ENCODE results near the gene ANKRD62. TPM values are rescaled to one million over a fixed set of nuclear protein-coding genes. Genes with fewer than 3 reads are reported as not detected.

The ANKRD62 gene
- total and polyA plus RNA-seq, 2 donors from 2014 or later = not detected

DNA sequence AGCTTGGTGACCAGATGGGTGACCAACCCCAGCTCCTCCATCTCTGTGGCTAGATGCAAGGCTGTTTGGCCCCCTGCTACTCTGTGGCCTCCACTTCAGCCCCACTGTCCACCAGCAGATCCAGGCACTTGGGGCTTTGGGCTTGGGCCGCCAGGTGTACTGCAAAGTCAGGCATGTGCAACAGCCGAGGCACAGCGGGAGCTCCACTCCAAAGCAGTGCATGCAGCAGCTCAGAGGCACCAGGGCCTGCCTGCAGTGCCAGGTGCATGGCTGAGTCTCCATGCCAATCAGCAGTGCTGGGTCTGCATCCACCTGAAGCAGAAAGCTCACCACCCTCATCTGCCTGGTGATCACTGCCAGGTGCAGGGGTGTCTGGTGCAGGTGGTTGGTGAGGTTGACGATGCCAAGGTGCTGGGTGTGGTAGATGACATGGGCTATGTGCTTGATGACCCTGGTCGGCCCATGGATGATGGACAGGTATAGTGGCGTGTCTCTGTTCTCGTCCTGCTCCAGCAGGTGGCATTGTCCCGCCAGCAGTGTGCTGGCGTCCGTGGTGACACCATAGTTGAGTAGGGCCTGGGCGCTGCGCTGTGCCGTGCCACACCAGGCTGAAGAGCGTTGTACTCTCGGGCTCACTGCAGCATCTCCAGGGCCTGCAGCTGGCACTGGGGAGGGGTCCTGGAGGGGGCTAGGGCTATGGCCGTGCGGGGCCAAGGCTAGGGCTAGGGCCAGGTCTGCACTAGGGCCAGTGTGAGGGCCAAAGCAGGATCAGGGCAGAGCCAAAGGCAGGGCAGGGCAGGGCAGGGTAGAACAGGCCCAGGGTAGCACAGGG lies 1.0 kb upstream of the ANKRD62 start:
- Histone ChIP-seq H3K27ac (ENCODE audit: low read depth in 2 of 2, low read length in 2 of 2) (no peak overlapping the region), H3K9me3 (ENCODE audit: control insufficient read depth in 2 of 3, insufficient read depth in 1 of 3, low read length in 3 of 3) (no peaks in the 10 kb centered on the region), H3K4me3 (ENCODE audit: low read length in 3 of 3) (no peak overlapping the region), H3K4me1 (ENCODE audit: control insufficient read depth in 2 of 3, insufficient read depth in 2 of 3, low read depth in 1 of 3, low read length in 3 of 3) (no peaks in the 10 kb centered on the region), H3K9ac (ENCODE audit: low read length in 3 of 3) (no peak overlapping the region), H3K27me3 (ENCODE audit: control insufficient read depth, insufficient read depth, low read length) (no peaks in the 10 kb centered on the region), H3K36me3 (ENCODE audit: control insufficient read depth in 2 of 3, insufficient read depth in 3 of 3, low read length in 3 of 3) (no peaks in the 10 kb centered on the region)
- DNase-seq = peak in 3 of 5 donors; percentile 5 to 45 (median 14)
- TF ChIP-seq CTCF (IDR thresholded peaks at IDR 0.05; ENCODE audit: borderline replicate concordance, extremely low read depth, insufficient read depth) = no peak
- intact Hi-C loops (cut with DNase I) = no loop called here
- no peak for FAIRE-seq

GRCh38 chr18:12098374-12098773 lies 4.7 kb downstream of the ANKRD62 start:
- no peak overlapping the region for H3K27ac ChIP-seq (ENCODE audit: low read depth in 2 of 2, low read length in 2 of 2)
- intact Hi-C loops (cut with DNase I) = no loop called here
- FAIRE-seq (no peak), DNase-seq (no peak)
- no peaks in the 10 kb centered on the region for H3K27me3 ChIP-seq (ENCODE audit: control insufficient read depth, insufficient read depth, low read length)
- no peaks in the 10 kb centered on the region for H3K9me3 ChIP-seq (ENCODE audit: control insufficient read depth in 2 of 3, insufficient read depth in 1 of 3, low read length in 3 of 3)
- no peak overlapping the region for H3K4me3 ChIP-seq (ENCODE audit: low read length in 3 of 3)
- H3K9ac ChIP-seq (ENCODE audit: low read length in 3 of 3) = no peak overlapping the region
- no peak for TF ChIP-seq CTCF (IDR thresholded peaks at IDR 0.05; ENCODE audit: borderline replicate concordance, extremely low read depth, insufficient read depth)
- H3K36me3 ChIP-seq (ENCODE audit: control insufficient read depth in 2 of 3, insufficient read depth in 3 of 3, low read length in 3 of 3) = no peaks in the 10 kb centered on the region
- H3K4me1 ChIP-seq (ENCODE audit: control insufficient read depth in 2 of 3, insufficient read depth in 2 of 3, low read depth in 1 of 3, low read length in 3 of 3) = no peaks in the 10 kb centered on the region

GRCh38 chr18:12099160-12099559 lies 5.5 kb downstream of the ANKRD62 start:
- no peak overlapping the region for H3K4me3 ChIP-seq (ENCODE audit: low read length in 3 of 3)
- no peaks in the 10 kb centered on the region for H3K4me1 ChIP-seq (ENCODE audit: control insufficient read depth in 2 of 3, insufficient read depth in 2 of 3, low read depth in 1 of 3, low read length in 3 of 3)
- no peak overlapping the region for H3K9ac ChIP-seq (ENCODE audit: low read length in 3 of 3)
- no peak overlapping the region for H3K27ac ChIP-seq (ENCODE audit: low read depth in 2 of 2, low read length in 2 of 2)
- H3K9me3 ChIP-seq (ENCODE audit: control insufficient read depth in 2 of 3, insufficient read depth in 1 of 3, low read length in 3 of 3) = no peaks in the 10 kb centered on the region
- no peak for TF ChIP-seq CTCF (IDR thresholded peaks at IDR 0.05; ENCODE audit: borderline replicate concordance, extremely low read depth, insufficient read depth)
- DNase-seq = no peak
- intact Hi-C loops (cut with DNase I) = no loop called here
- no peaks in the 10 kb centered on the region for H3K27me3 ChIP-seq (ENCODE audit: control insufficient read depth, insufficient read depth, low read length)
- no peaks in the 10 kb centered on the region for H3K36me3 ChIP-seq (ENCODE audit: control insufficient read depth in 2 of 3, insufficient read depth in 3 of 3, low read length in 3 of 3)
- no peak for FAIRE-seq

Data from kidney (tissue), 14 donors.